Caco-2 (cell line): ENCODE measurements around the gene CC2D2B. TPM values are rescaled to one million over a fixed set of nuclear protein-coding genes. Genes with fewer than 3 reads are reported as not detected.

Experiments used
- BruUV-seq: library from RNA; stranded (reverse); fragments of 400-500 nt; replicated peaks from 2 replicates; lab custom pipeline; 2021; lab: Mats Ljungman, UMichigan
- CTCF ChIA-PET: fragments of 300-600 bp; sonication (Branson Sonifier 250); formaldehyde crosslinking; loops from one replicate; lab custom pipeline; 2022; ENCODE audit warnings: antibody characterized with exemption; lab: Charles Lee
- POLR2A ChIA-PET: fragments of 300-600 bp; sonication (Branson Sonifier 250); formaldehyde crosslinking; loops from one replicate; lab custom pipeline; 2022; ENCODE audit warnings: antibody characterized with exemption; lab: Charles Lee
- DNase-seq, 2 experiments: peaks; one replicate each; pipeline versions ENCODE4 v3.0.0 to v3.0.0-alpha.2; 2020 to 2022
- H3K27me3 ChIP-seq: replicated peaks from 2 replicates; pipeline ENCODE4 v1.6.0; 2011; ENCODE audit warnings: low read length; ENCODE audit not compliant: control insufficient read depth, insufficient read depth
- H3K36me3 ChIP-seq: 2 replicates; pipeline ENCODE4 v1.5.1; 2011; ENCODE audit warnings: low read length; ENCODE audit not compliant: control insufficient read depth, insufficient read depth
- H3K4me1 ChIP-seq: fragments of 250-450 bp; sonication (Bioruptor Pico); 2 replicates; pipeline ENCODE4 v1.5.1; 2020; ENCODE audit warnings: mild to moderate bottlenecking
- H3K4me3 ChIP-seq: 2 replicates; pipeline ENCODE4 v1.5.1; 2011; ENCODE audit warnings: low read depth, mild to moderate bottlenecking, control low read depth, low read length
- H3K9me3 ChIP-seq: fragments of 250-450 bp; sonication (Bioruptor Pico); 2 replicates; pipeline ENCODE4 v1.5.1; 2020; ENCODE audit warnings: mild to moderate bottlenecking, moderate library complexity
- H3K27ac Mint-ChIP-seq: one replicate; pipeline ENCODE4 v1.8.0; 2022; ENCODE audit warnings: mixed read lengths; ENCODE audit not compliant: unreplicated experiment
- H3K27me3 Mint-ChIP-seq: one replicate; pipeline ENCODE4 v1.8.0; 2022; ENCODE audit warnings: mixed read lengths; ENCODE audit not compliant: insufficient read depth, unreplicated experiment
- H3K36me3 Mint-ChIP-seq: one replicate; pipeline ENCODE4 v1.8.0; 2022; ENCODE audit warnings: mild to moderate bottlenecking, mixed read lengths; ENCODE audit not compliant: insufficient read depth, unreplicated experiment
- H3K4me1 Mint-ChIP-seq: one replicate; pipeline ENCODE4 v1.8.0; 2022; ENCODE audit warnings: low read depth, mixed read lengths; ENCODE audit not compliant: unreplicated experiment
- H3K4me3 Mint-ChIP-seq: one replicate; pipeline ENCODE4 v1.8.0; 2022; ENCODE audit warnings: mild to moderate bottlenecking, moderate library complexity, mixed read lengths; ENCODE audit not compliant: unreplicated experiment
- H3K9me3 Mint-ChIP-seq: one replicate; pipeline ENCODE4 v1.8.0; 2022; ENCODE audit warnings: mixed read lengths; ENCODE audit not compliant: unreplicated experiment
- CTCF ChIP-seq, 2 experiments: fragments of 200-600 bp in 1 of 2; IDR thresholded peaks; 1 replicate in 1 of 2; 2 replicates in 1 of 2; pipeline versions ENCODE4 v1.5.1 to v1.8.0; 2011 to 2022; ENCODE audit warnings: antibody characterized with exemption in 1 of 2, control low read depth in 1 of 2, inconsistent platforms in 1 of 2, low read depth in 1 of 2, low read length in 1 of 2, mild to moderate bottlenecking in 1 of 2, moderate library complexity in 1 of 2; ENCODE audit not compliant: insufficient read depth in 1 of 2, severe bottlenecking in 1 of 2, unreplicated experiment in 1 of 2
- intact Hi-C: fragments of 100-400 bp; cut with micrococcal nuclease; formaldehyde crosslinking; loops from one replicate; pipeline ENCODE4 v1.10.0; 2022; ENCODE audit not compliant: unreplicated experiment
- total RNA-seq: library from RNA; stranded (reverse); gene quantifications from 2 replicates; pipeline ENCODE4 v1.2.3, GENCODE V29; 2022

The CC2D2B gene
- total RNA-seq, 1 experiment from 2014 or later, result 0.39 TPM

DNA sequence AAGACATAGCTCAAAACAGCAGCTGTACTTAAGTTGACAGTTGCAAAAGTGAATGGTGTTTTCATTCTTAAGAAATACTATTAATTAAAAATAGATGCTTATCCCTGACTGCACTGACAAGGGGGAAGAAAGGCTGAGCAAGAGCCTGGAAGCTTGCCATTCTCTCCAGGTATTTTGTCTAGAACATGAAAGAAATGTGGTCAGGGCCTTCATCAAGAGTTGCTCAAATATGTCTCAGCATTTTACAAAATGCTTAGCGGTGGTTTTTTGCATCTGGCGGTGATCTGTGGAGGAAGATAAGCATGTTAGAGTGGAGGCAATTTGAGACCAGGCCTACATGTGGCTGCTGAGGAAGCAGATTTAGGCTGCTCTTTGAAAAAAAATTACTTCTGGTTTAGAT is 46.4 kb upstream of the CC2D2B start:
- H3K27me3 ChIP-seq, result no peaks in the 10 kb centered on the region
- no peaks in the 10 kb centered on the region for H3K36me3 Mint-ChIP-seq
- H3K27ac Mint-ChIP-seq, result no peak overlapping the region
- H3K36me3 ChIP-seq, result no peaks in the 10 kb centered on the region
- POLR2A ChIA-PET, result no interaction called here
- CTCF ChIA-PET, result interaction anchor here (2.4 kb wide), 1 partner anchor 168 kb away, joined by 8 read pairs; the partner anchor contains the start of gene TCTN3
- intact Hi-C loops, result no loop called here
- TF ChIP-seq CTCF (IDR thresholded peaks at IDR 0.05; ENCODE audit: insufficient read depth in 1 of 2, low read depth in 1 of 2, low read length in 1 of 2, severe bottlenecking in 1 of 2, unreplicated experiment in 1 of 2), result no peak
- H3K27me3 Mint-ChIP-seq, result no peaks in the 10 kb centered on the region
- peaks cover under 1% of the 10 kb centered on the region for H3K9me3 Mint-ChIP-seq
- peaks cover 11% of the 10 kb centered on the region; the same call in 1 of the 2 replicates for H3K4me1 ChIP-seq
- H3K4me3 Mint-ChIP-seq, result no peak overlapping the region
- H3K4me3 ChIP-seq, result no peak overlapping the region
- no TSS peak for BruUV-seq
- peaks cover 12% of the 10 kb centered on the region for H3K4me1 Mint-ChIP-seq
- DNase-seq, result no peak
- H3K9me3 ChIP-seq, result no peaks in the 10 kb centered on the region

- Mint-ChIP-seq H3K4me3 (no peak overlapping the region), H3K4me1 (peaks cover 15% of the 10 kb centered on the region), H3K36me3 (no peaks in the 10 kb centered on the region), H3K27ac (no peak overlapping the region), H3K9me3 (no peaks in the 10 kb centered on the region), H3K27me3 (no peaks in the 10 kb centered on the region)
- POLR2A ChIA-PET, result interaction anchor here (2.6 kb wide), 1 partner anchor 172 kb away, joined by 14 read pairs; the partner anchor contains the start of gene TCTN3
- Histone ChIP-seq H3K36me3 (no peaks in the 10 kb centered on the region), H3K27me3 (no peaks in the 10 kb centered on the region), H3K4me1 (peaks cover 17% of the 10 kb centered on the region; the same call in 1 of the 2 replicates), H3K9me3 (no peaks in the 10 kb centered on the region), H3K4me3 (no peak overlapping the region)
- DNase-seq, result peak; percentile 55 to 64
- intact Hi-C loops, result loop anchor here (1.0 kb wide), 1 partner anchor 171 kb away; no protein-coding TSS in a partner anchor
- BruUV-seq, result no TSS peak
- TF ChIP-seq CTCF (IDR thresholded peaks at IDR 0.05; ENCODE audit: insufficient read depth in 1 of 2, low read depth in 1 of 2, low read length in 1 of 2, severe bottlenecking in 1 of 2, unreplicated experiment in 1 of 2), result peak; percentile 56 to 64
- CTCF ChIA-PET, result interaction anchor here (0.6 to 2.8 kb wide), 10 partner anchors 18 to 263 kb away, joined by 3 to 75 read pairs (median 4); partner anchors contain the start of genes CC2D2B and TCTN3
These were observed 42.6 kb upstream of the CC2D2B start for GRCh38 chr10:95864906-95865813.

GRCh38 chr10:95865814-95866466 is 41.8 kb upstream of the CC2D2B start:
- no peaks in the 10 kb centered on the region for H3K9me3 ChIP-seq
- no peaks in the 10 kb centered on the region for H3K36me3 ChIP-seq
- Mint-ChIP-seq H3K4me1 (peaks cover 15% of the 10 kb centered on the region), H3K4me3 (peak overlapping the region; percentile 39), H3K27me3 (no peaks in the 10 kb centered on the region), H3K27ac (peak overlapping the region; percentile 67), H3K9me3 (no peaks in the 10 kb centered on the region), H3K36me3 (no peaks in the 10 kb centered on the region)
- H3K4me3 ChIP-seq, result no peak overlapping the region
- no peaks in the 10 kb centered on the region for H3K27me3 ChIP-seq
- TF ChIP-seq CTCF (IDR thresholded peaks at IDR 0.05; ENCODE audit: insufficient read depth in 1 of 2, low read depth in 1 of 2, low read length in 1 of 2, severe bottlenecking in 1 of 2, unreplicated experiment in 1 of 2), result no peak
- BruUV-seq, result no TSS peak
- ChIA-PET POLR2A (interaction anchor here (2.6 kb wide), 1 partner anchor 172 kb away, joined by 14 read pairs; the partner anchor contains the start of gene TCTN3), CTCF (interaction anchor here (0.9 to 2.8 kb wide), 5 partner anchors 22 to 262 kb away, joined by 3 to 75 read pairs (median 5); partner anchors contain the start of genes CC2D2B and TCTN3)
- intact Hi-C loops, result loop anchor here (1.0 kb wide), 2 partner anchors 41 to 172 kb away; partner anchors contain the start of gene CC2D2B
- H3K4me1 ChIP-seq, result peaks cover 17% of the 10 kb centered on the region; the same call in 1 of the 2 replicates
- DNase-seq, result peak; percentile 42 to 52
